Caco-2 (cell line): ENCODE measurements around the gene IKZF4. TPM values are rescaled to one million over a fixed set of nuclear protein-coding genes. Genes with fewer than 3 reads are reported as not detected.
"Not testable (repeated sequence)": the region's sequence is repeated elsewhere in the genome, so short reads cannot be mapped to it uniquely, and the experiment has no call there.

Experiments
- BruUV-seq: library from RNA; stranded (reverse); fragments of 400-500 nt; replicated peaks from 2 replicates; lab custom pipeline; 2021; lab: Mats Ljungman, UMichigan
- CTCF ChIA-PET: fragments of 300-600 bp; sonication (Branson Sonifier 250); formaldehyde crosslinking; loops from one replicate; lab custom pipeline; 2022; ENCODE audit warnings: antibody characterized with exemption; lab: Charles Lee
- POLR2A ChIA-PET: fragments of 300-600 bp; sonication (Branson Sonifier 250); formaldehyde crosslinking; loops from one replicate; lab custom pipeline; 2022; ENCODE audit warnings: antibody characterized with exemption; lab: Charles Lee
- DNase-seq, 2 experiments: peaks; one replicate each; pipeline versions ENCODE4 v3.0.0 to v3.0.0-alpha.2; 2020 to 2022
- H3K27me3 ChIP-seq: replicated peaks from 2 replicates; pipeline ENCODE4 v1.6.0; 2011; ENCODE audit warnings: low read length; ENCODE audit not compliant: control insufficient read depth, insufficient read depth
- H3K36me3 ChIP-seq: 2 replicates; pipeline ENCODE4 v1.5.1; 2011; ENCODE audit warnings: low read length; ENCODE audit not compliant: control insufficient read depth, insufficient read depth
- H3K4me1 ChIP-seq: fragments of 250-450 bp; sonication (Bioruptor Pico); 2 replicates; pipeline ENCODE4 v1.5.1; 2020; ENCODE audit warnings: mild to moderate bottlenecking
- H3K4me3 ChIP-seq: 2 replicates; pipeline ENCODE4 v1.5.1; 2011; ENCODE audit warnings: low read depth, mild to moderate bottlenecking, control low read depth, low read length
- H3K9me3 ChIP-seq: fragments of 250-450 bp; sonication (Bioruptor Pico); 2 replicates; pipeline ENCODE4 v1.5.1; 2020; ENCODE audit warnings: mild to moderate bottlenecking, moderate library complexity
- H3K27ac Mint-ChIP-seq: one replicate; pipeline ENCODE4 v1.8.0; 2022; ENCODE audit warnings: mixed read lengths; ENCODE audit not compliant: unreplicated experiment
- H3K27me3 Mint-ChIP-seq: one replicate; pipeline ENCODE4 v1.8.0; 2022; ENCODE audit warnings: mixed read lengths; ENCODE audit not compliant: insufficient read depth, unreplicated experiment
- H3K36me3 Mint-ChIP-seq: one replicate; pipeline ENCODE4 v1.8.0; 2022; ENCODE audit warnings: mild to moderate bottlenecking, mixed read lengths; ENCODE audit not compliant: insufficient read depth, unreplicated experiment
- H3K4me1 Mint-ChIP-seq: one replicate; pipeline ENCODE4 v1.8.0; 2022; ENCODE audit warnings: low read depth, mixed read lengths; ENCODE audit not compliant: unreplicated experiment
- H3K4me3 Mint-ChIP-seq: one replicate; pipeline ENCODE4 v1.8.0; 2022; ENCODE audit warnings: mild to moderate bottlenecking, moderate library complexity, mixed read lengths; ENCODE audit not compliant: unreplicated experiment
- H3K9me3 Mint-ChIP-seq: one replicate; pipeline ENCODE4 v1.8.0; 2022; ENCODE audit warnings: mixed read lengths; ENCODE audit not compliant: unreplicated experiment
- CTCF ChIP-seq, 2 experiments: fragments of 200-600 bp in 1 of 2; IDR thresholded peaks; 1 replicate in 1 of 2; 2 replicates in 1 of 2; pipeline versions ENCODE4 v1.5.1 to v1.8.0; 2011 to 2022; ENCODE audit warnings: antibody characterized with exemption in 1 of 2, control low read depth in 1 of 2, inconsistent platforms in 1 of 2, low read depth in 1 of 2, low read length in 1 of 2, mild to moderate bottlenecking in 1 of 2, moderate library complexity in 1 of 2; ENCODE audit not compliant: insufficient read depth in 1 of 2, severe bottlenecking in 1 of 2, unreplicated experiment in 1 of 2
- intact Hi-C: fragments of 100-400 bp; cut with micrococcal nuclease; formaldehyde crosslinking; loops from one replicate; pipeline ENCODE4 v1.10.0; 2022; ENCODE audit not compliant: unreplicated experiment
- total RNA-seq: library from RNA; stranded (reverse); gene quantifications from 2 replicates; pipeline ENCODE4 v1.2.3, GENCODE V29; 2022

The IKZF4 gene
- total RNA-seq, 1 experiment from 2014 or later: 15.7 TPM

DNA sequence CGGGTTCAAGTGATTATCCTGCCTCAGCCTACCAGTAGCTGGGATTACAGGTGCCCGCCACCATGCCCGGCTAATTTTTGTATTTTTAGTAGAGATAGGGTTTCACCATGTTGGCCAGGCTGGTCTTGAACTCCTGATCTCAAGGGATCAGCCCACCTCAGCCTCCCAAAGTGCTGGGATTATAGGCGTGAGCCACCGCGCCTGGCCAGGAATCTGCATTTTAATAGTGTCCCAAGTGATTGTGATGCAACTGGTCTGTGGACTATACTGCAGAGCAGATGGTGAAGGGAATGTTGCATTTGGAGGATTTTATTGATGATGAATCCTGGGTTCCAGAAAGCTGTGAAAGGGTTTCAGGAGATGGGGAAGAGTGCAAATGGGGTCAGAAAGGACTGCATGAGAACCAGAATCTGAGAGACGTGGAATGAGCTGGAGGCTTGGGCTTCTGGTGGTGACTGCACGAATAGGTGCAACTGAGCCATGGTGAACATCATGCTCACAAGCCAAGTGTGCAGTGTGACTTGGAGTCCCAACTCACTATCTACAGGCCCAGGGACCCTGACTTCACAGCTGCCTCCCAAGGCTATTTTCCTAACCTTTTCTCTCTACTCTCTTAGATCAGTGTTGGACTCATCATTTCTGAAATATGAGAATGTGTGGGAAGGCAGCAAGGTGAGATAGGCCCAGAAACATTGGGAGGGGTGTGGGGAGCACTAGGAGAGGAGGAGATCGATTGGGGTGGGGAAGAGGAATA lies 25.4 kb downstream of the IKZF4 start:
- H3K4me1 ChIP-seq: peaks cover 4% of the 10 kb centered on the region; the same call in 1 of the 2 replicates
- Mint-ChIP-seq H3K36me3 (peaks cover 56% of the 10 kb centered on the region), H3K4me1 (peaks cover 10% of the 10 kb centered on the region), H3K9me3 (no peaks in the 10 kb centered on the region), H3K4me3 (no peak overlapping the region), H3K27me3 (no peaks in the 10 kb centered on the region), H3K27ac (peak overlapping the region; percentile 63)
- H3K27me3 ChIP-seq: no peaks in the 10 kb centered on the region
- BruUV-seq: no TSS peak
- ChIA-PET CTCF (interaction anchor here (1.0 to 1.3 kb wide), 2 partner anchors 50 to 591 kb away, joined by 3 to 5 read pairs; no protein-coding TSS in a partner anchor), POLR2A (interaction anchor here (0.9 kb wide), 1 partner anchor 58 kb away, joined by 3 read pairs; the partner anchor contains the start of gene PA2G4)
- intact Hi-C loops: no loop called here
- DNase-seq: no peak
- H3K36me3 ChIP-seq: peaks cover 2% of the 10 kb centered on the region; the same call in 1 of the 2 replicates
- no peak for TF ChIP-seq CTCF (IDR thresholded peaks at IDR 0.05; ENCODE audit: insufficient read depth in 1 of 2, low read depth in 1 of 2, low read length in 1 of 2, severe bottlenecking in 1 of 2, unreplicated experiment in 1 of 2)
- no peak overlapping the region for H3K4me3 ChIP-seq
- no peaks in the 10 kb centered on the region for H3K9me3 ChIP-seq

- ChIA-PET CTCF (interaction anchor here (1.0 kb wide), 1 partner anchor 24 kb away, joined by 3 read pairs; no protein-coding TSS in a partner anchor), POLR2A (no interaction called here)
- no peak overlapping the region for H3K4me3 Mint-ChIP-seq
- no peaks in the 10 kb centered on the region for H3K4me1 ChIP-seq
- H3K27me3 Mint-ChIP-seq: no peaks in the 10 kb centered on the region
- intact Hi-C loops: no loop called here
- H3K4me1 Mint-ChIP-seq: no peaks in the 10 kb centered on the region
- no peak overlapping the region for H3K4me3 ChIP-seq
- TF ChIP-seq CTCF (IDR thresholded peaks at IDR 0.05; ENCODE audit: insufficient read depth in 1 of 2, low read depth in 1 of 2, low read length in 1 of 2, severe bottlenecking in 1 of 2, unreplicated experiment in 1 of 2): no peak
- no peaks in the 10 kb centered on the region for H3K27me3 ChIP-seq
- BruUV-seq: no TSS peak
- no peaks in the 10 kb centered on the region for H3K9me3 ChIP-seq
- H3K27ac Mint-ChIP-seq: no peak overlapping the region
- H3K9me3 Mint-ChIP-seq: no peaks in the 10 kb centered on the region
- H3K36me3 Mint-ChIP-seq: no peaks in the 10 kb centered on the region
- H3K36me3 ChIP-seq: no peaks in the 10 kb centered on the region
- DNase-seq: no peak
Measured at GRCh38 chr12:56053407-56053893, 32.6 kb downstream of the IKZF4 start.

DNA sequence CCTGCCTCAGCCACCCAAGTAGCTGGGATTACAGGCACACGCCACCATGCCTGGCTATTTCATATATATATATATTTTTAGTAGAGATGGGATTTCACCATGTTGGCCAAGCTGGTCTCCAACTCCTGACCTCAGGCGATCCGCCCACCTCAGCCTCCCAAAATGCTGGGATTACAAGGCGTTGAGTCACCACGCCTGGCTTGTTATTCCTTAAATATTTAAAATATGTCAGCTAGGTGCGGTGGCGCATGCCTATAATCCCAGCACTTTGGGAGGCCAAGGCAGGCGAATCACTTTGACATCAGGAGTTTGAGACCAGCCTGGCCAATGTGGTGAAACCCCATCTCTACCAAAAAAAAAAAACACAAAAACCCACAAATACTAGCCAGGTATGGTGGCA lies 39.1 kb downstream of the IKZF4 start:
- H3K27me3 ChIP-seq, H3K27ac Mint-ChIP-seq, H3K27me3 Mint-ChIP-seq, H3K4me1 Mint-ChIP-seq, H3K4me3 Mint-ChIP-seq, H3K36me3 ChIP-seq, H3K36me3 Mint-ChIP-seq, H3K9me3 ChIP-seq, BruUV-seq, intact Hi-C loops, H3K9me3 Mint-ChIP-seq, POLR2A ChIA-PET, H3K4me1 ChIP-seq, H3K4me3 ChIP-seq, CTCF ChIA-PET: not testable (repeated sequence)
- peak in 1 of 2 experiments; percentile 43 for DNase-seq
